NCI-H1930 (cell line): ENCODE results near the gene DAZL.

Experiments
- DNase-seq, 2 experiments: peaks; one replicate each; lab custom pipeline; 2025; lab: John Stamatoyannopoulos, UW

Gene DAZL

DNA sequence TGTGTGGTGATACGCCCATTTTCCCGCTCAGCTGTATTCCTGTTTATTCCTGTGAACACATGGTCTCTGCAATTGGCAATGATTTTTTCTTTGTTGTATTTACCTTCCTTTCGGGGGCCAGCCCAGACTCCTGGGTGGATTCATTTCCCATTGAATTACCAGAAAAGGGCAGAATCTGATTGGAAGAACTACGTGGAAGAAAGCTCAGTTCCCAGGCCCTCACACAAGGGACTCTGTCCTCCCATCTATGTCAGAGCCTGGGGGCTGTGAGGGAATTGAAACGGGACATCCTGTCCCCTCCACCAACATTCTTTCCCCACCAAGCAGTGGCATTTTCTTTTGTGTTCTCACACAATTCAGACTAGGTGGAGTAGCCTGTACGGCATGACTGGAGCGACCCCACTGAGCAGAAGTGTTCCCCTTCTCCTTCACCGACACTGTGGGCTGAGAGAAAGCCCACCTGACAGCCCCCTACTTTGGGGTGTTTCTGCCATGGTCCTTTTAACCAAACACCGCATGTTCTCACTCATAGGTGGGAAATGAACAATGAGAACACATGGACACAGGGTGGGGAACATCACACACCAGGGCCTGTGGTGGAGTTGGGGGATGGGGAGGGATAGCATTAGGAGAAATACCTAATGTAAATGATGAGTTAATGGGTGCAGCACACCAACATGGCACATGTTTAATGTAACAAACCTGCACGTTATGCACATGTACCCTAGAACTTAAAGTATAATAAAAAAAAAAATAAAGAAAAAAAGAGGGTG is 59.6 kb downstream of the DAZL start:
- no peak for DNase-seq

DNA sequence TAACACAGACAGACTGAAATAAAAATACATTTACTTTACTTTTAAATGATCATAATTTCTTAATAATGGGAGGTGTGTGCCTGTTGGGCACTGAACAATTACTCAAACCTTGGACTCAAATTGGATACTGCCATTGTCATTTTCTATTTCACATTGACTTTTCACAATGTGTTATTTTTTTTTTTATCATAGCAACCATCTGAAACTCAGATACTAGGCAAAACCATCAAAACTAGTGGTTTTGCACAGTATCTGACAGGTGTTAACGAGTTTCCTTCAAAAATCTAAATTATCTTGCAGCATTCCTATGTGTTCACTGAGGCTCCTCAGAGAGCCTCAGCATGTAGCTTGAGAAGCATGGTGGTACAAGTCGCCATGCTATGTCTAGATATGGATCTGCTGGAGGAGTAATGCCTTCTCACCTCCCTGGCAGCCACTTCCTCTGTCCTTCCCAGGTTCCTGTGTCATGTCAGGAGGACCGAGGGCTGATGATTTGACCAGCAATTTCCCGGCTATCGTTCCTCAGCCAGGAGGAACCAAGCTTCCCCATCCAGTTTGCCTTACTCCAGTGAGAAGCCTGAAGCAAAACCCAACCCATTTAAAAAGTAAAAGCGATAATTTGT is 61.9 kb downstream of the DAZL start:
- DNase-seq, result no peak

DNA sequence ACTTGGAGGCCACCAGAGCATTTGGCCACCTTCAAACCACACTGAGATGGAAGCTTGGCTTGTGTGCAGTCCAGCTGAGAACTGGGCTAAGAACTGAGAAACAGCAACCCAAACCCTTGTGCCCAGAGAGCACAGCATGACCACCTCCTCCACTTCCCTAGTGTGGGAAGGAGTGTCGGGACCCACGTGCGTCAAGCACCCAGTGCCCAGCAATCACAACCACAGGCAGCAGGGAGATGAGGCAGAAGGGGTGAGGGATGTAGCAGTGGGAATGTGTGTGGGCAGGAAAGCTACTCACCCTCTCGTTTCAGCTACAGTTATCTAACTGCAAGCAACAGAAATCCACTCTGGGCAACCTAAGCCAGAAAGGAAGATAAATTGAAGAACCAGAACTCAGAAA is 66.7 kb downstream of the DAZL start:
- no peak for DNase-seq

DNA sequence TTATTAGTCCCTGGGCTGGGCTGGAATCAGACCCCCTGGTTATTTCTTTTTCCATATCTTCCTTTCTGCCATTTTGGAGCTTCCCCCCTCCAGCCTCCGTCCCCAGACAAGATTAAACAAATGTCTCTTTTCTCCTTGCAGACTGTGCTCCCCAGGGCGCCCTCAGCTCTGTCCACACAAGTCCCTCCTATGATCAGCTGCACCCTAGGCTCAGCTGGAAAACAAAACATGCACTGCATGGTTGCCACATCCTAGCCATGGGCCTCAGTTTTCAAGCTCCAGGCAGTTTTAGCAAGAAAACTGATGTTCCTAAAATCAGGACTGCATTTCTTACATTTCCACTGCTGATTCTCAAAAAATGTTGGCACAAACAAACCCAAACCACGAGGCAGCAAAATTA is 68.2 kb downstream of the DAZL start:
- DNase-seq, result no peak
